PFSK-1 (cell line): ENCODE measurements around the gene ADAMTS3.

Experiments
- FOXP2 ChIP-seq: optimal IDR thresholded peaks from 2 replicates; pipeline ENCODE3; 2011; ENCODE audit warnings: borderline replicate concordance, control low read depth, inconsistent platforms; ENCODE audit not compliant: insufficient read depth; ENCODE audit errors: extremely low read length, extremely low read depth
- POLR2AphosphoS5 ChIP-seq: IDR thresholded peaks from 2 replicates; pipeline ENCODE4 v1.6.1; 2012; ENCODE audit warnings: low read depth, mild to moderate bottlenecking, control low read depth, low read length, moderate library complexity
- SIN3A ChIP-seq: IDR thresholded peaks from 2 replicates; pipeline ENCODE4 v1.6.1; 2012; ENCODE audit warnings: mild to moderate bottlenecking, low read length, moderate library complexity, borderline replicate concordance; ENCODE audit not compliant: insufficient read depth
- TAF1 ChIP-seq: IDR thresholded peaks from 2 replicates; pipeline ENCODE4 v1.6.1; 2012; ENCODE audit warnings: low read length, control low read depth, borderline replicate concordance; ENCODE audit not compliant: insufficient read depth
- TF ChIP-seq, protein P1 (sequence below), 2 experiments: IDR thresholded peaks; 2 replicates each; pipeline versions ENCODE4 v1.6.1 to v1.8.0; 2011 to 2012; ENCODE audit warnings: low read depth in 2 of 2, low read length in 2 of 2, control low read depth in 1 of 2, inconsistent platforms in 1 of 2, mild to moderate bottlenecking in 1 of 2, moderate library complexity in 1 of 2; ENCODE audit not compliant: insufficient read depth in 1 of 2

The ADAMTS3 gene

DNA sequence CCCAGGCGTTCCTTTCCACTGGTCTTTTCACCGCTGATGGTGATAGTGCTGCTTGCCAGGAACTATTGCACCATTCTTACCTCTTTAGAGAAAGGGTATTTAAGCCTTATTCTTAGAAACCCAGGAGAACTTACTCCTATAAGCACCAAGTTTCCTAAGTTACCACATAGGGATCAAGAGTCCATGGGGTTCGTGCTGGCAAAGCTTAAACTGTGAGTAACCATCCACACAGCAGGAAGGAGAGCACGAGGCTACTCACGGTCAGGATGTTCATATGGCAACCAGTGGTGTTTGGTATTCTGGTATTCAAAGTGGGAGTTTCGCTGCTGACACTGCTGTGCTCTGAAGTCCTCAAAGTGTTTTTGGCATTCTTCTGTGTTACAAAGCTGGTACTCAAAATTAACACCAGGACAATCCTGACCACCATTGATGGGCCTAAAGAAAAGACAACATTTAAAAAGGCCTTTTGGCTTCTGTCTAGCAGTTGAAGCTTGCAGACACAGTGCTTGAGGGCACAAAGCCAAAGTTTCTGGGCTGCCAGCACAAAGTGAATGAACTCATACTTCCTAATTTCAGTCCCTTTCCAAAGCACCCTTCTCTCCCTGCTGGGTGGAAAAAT lies 256.9 kb downstream of the ADAMTS3 start:
- TF ChIP-seq TAF1, result no peak
- no peak for TF ChIP-seq POLR2AphosphoS5
- TF ChIP-seq, protein P1, sequence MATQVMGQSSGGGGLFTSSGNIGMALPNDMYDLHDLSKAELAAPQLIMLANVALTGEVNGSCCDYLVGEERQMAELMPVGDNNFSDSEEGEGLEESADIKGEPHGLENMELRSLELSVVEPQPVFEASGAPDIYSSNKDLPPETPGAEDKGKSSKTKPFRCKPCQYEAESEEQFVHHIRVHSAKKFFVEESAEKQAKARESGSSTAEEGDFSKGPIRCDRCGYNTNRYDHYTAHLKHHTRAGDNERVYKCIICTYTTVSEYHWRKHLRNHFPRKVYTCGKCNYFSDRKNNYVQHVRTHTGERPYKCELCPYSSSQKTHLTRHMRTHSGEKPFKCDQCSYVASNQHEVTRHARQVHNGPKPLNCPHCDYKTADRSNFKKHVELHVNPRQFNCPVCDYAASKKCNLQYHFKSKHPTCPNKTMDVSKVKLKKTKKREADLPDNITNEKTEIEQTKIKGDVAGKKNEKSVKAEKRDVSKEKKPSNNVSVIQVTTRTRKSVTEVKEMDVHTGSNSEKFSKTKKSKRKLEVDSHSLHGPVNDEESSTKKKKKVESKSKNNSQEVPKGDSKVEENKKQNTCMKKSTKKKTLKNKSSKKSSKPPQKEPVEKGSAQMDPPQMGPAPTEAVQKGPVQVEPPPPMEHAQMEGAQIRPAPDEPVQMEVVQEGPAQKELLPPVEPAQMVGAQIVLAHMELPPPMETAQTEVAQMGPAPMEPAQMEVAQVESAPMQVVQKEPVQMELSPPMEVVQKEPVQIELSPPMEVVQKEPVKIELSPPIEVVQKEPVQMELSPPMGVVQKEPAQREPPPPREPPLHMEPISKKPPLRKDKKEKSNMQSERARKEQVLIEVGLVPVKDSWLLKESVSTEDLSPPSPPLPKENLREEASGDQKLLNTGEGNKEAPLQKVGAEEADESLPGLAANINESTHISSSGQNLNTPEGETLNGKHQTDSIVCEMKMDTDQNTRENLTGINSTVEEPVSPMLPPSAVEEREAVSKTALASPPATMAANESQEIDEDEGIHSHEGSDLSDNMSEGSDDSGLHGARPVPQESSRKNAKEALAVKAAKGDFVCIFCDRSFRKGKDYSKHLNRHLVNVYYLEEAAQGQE (IDR thresholded peaks at IDR 0.05; ENCODE audit: insufficient read depth in 1 of 2, low read depth in 2 of 2, low read length in 2 of 2), result no peak
- no peak for TF ChIP-seq FOXP2
- no peak for TF ChIP-seq SIN3A

DNA sequence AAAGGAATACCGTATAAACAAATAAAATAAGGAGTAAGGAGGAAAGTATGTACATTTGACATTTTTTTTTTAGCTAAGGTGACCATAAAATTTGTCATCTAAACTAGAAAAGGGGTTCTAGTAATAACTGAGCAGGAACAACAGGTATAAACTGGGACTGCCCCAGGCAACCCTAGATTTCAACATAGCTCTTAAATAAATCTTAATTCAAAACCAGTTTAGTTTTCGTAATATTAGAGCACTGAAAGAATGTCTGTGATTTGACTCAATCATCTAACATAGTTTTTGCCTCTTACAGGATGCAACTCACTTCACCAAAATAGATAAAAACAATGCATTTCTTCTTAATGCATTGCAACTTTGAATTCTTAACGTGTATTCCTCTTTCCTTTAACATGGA lies 257.7 kb downstream of the ADAMTS3 start:
- TF ChIP-seq TAF1 (no peak), FOXP2 (no peak), SIN3A (no peak), POLR2AphosphoS5 (no peak)
- TF ChIP-seq, protein P1 (IDR thresholded peaks at IDR 0.05; ENCODE audit: insufficient read depth in 1 of 2, low read depth in 2 of 2, low read length in 2 of 2), result no peak

DNA sequence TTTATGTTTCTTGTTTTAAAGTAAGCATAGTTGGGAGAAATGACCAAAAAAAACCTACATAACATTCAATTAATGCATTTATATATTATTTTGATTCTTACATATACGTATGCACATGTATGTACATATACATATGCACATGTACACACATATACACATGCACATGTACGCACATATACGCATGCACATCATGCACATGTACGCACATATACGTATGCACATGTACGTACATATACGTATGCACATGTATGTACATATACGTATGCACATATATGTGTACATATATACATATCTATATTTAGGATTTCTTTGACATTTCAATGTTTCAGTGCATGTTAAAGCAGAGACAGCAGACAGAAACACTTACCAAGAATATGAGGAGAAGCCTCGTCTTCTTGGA lies 263.4 kb downstream of the ADAMTS3 start:
- TF ChIP-seq SIN3A, result no peak
- TF ChIP-seq, protein P1 (IDR thresholded peaks at IDR 0.05; ENCODE audit: insufficient read depth in 1 of 2, low read depth in 2 of 2, low read length in 2 of 2), result no peak
- no peak for TF ChIP-seq TAF1
- no peak for TF ChIP-seq FOXP2
- no peak for TF ChIP-seq POLR2AphosphoS5

- TF ChIP-seq TAF1, result no peak
- TF ChIP-seq, protein P1 (IDR thresholded peaks at IDR 0.05; ENCODE audit: insufficient read depth in 1 of 2, low read depth in 2 of 2, low read length in 2 of 2), result no peak
- no peak for TF ChIP-seq FOXP2
- TF ChIP-seq POLR2AphosphoS5, result no peak
- no peak for TF ChIP-seq SIN3A
Measured at GRCh38 chr4:72305080-72305479, 263.9 kb downstream of the ADAMTS3 start.
